Measurements from ENCODE around the gene PLEKHG4. TPM values are rescaled to one million over a fixed set of nuclear protein-coding genes. Genes with fewer than 3 reads are reported as not detected.

PLEKHG4 gene
- total RNA-seq, 1 experiment from 2014 or later: 38.5 TPM

GRCh38 chr16:67286441-67287235 is 7.3 kb downstream of the PLEKHG4 start:
- no peaks in the 10 kb centered on the region for H3K27me3 ChIP-seq (ENCODE audit: insufficient read depth, low read length)
- DNase-seq (ENCODE audit: low read depth, low spot score) (no peak), ATAC-seq (no peak)
- peaks cover 3 to 5% of the 10 kb centered on the region in 2 experiments; a peak in 2 of 4 replicates for H3K36me3 ChIP-seq (ENCODE audit: control insufficient read depth in 1 of 2, insufficient read depth in 2 of 2, low read length in 2 of 2)
- H3K9me3 ChIP-seq (ENCODE audit: control insufficient read depth in 1 of 2, insufficient read depth in 1 of 2, low read depth in 1 of 2, low read length in 2 of 2): no peaks in the 10 kb centered on the region
- H2AFZ ChIP-seq (ENCODE audit: low read depth, low read length, poor library complexity, severe bottlenecking): no peak overlapping the region
- BruUV-seq (replicated peaks): no TSS peak
- ChIA-PET POLR2A (no interaction called here), CTCF (no interaction called here), RAD21 (ENCODE audit: low non-redundant PET in 1 of 2, low total read pairs in 2 of 2, uncharacterized antibody in 2 of 2, unreplicated experiment in 2 of 2) (no interaction called here)
- intact Hi-C loops (cut with micrococcal nuclease): no loop called here
- no peak overlapping the region for H3K9ac ChIP-seq (ENCODE audit: low read length)
- TF ChIP-seq ATF3 (IDR thresholded peaks at IDR 0.05) (no peak), MAX (IDR thresholded peaks at IDR 0.05) (no peak), TCF7L2 (IDR thresholded peaks at IDR 0.05; ENCODE audit: borderline replicate concordance, extremely low read depth, insufficient read depth, insufficient read length) (no peak), YY1 (IDR thresholded peaks at IDR 0.05; ENCODE audit: extremely low read depth, insufficient replicate concordance, low read depth, low read length) (no peak), EGR1 (IDR thresholded peaks at IDR 0.05; ENCODE audit: low read depth) (no peak), SIN3A (IDR thresholded peaks at IDR 0.05; ENCODE audit: low read depth) (no peak), SRF (IDR thresholded peaks at IDR 0.05; ENCODE audit: low read depth) (no peak)
- H4K20me1 ChIP-seq (ENCODE audit: insufficient read depth): no peaks in the 10 kb centered on the region
- no peaks in the 10 kb centered on the region for H3K79me2 ChIP-seq (ENCODE audit: insufficient read depth, low read length)
- H3K4me2 ChIP-seq (ENCODE audit: low read length): no peak overlapping the region
- no peaks in the 10 kb centered on the region for H3K9me2 ChIP-seq (ENCODE audit: insufficient read depth)
- H3K4me1 ChIP-seq (ENCODE audit: control insufficient read depth in 1 of 2, insufficient read depth in 2 of 2, low read length in 2 of 2): peaks cover 3 to 20% of the 10 kb centered on the region in 2 experiments; a peak in 3 of 4 replicates
- no peak overlapping the region for H3K4me3 ChIP-seq (replicated peaks in 1 of 2; ENCODE audit: low read depth in 1 of 2, low read length in 2 of 2)
- H3K27ac ChIP-seq (ENCODE audit: low read depth, low read length): no peak overlapping the region

- H3K9me3 ChIP-seq (ENCODE audit: control insufficient read depth in 1 of 2, insufficient read depth in 1 of 2, low read depth in 1 of 2, low read length in 2 of 2): no peaks in the 10 kb centered on the region
- intact Hi-C loops (cut with micrococcal nuclease): no loop called here
- H3K27me3 ChIP-seq (ENCODE audit: insufficient read depth, low read length): no peaks in the 10 kb centered on the region
- no peaks in the 10 kb centered on the region for H3K79me2 ChIP-seq (ENCODE audit: insufficient read depth, low read length)
- H3K36me3 ChIP-seq (ENCODE audit: control insufficient read depth in 1 of 2, insufficient read depth in 2 of 2, low read length in 2 of 2): no peaks in the 10 kb centered on the region; a peak in 1 of 4 replicates
- no peaks in the 10 kb centered on the region for H4K20me1 ChIP-seq (ENCODE audit: insufficient read depth)
- no peak overlapping the region for H3K4me3 ChIP-seq (replicated peaks in 1 of 2; ENCODE audit: low read depth in 1 of 2, low read length in 2 of 2)
- no peaks in the 10 kb centered on the region for H3K9me2 ChIP-seq (ENCODE audit: insufficient read depth)
- H2AFZ ChIP-seq (ENCODE audit: low read depth, low read length, poor library complexity, severe bottlenecking): no peak overlapping the region
- DNase-seq (ENCODE audit: low read depth, low spot score): no peak
- CTCF ChIA-PET: no interaction called here
- no TSS peak for BruUV-seq (replicated peaks)
- no peak overlapping the region for H3K4me2 ChIP-seq (ENCODE audit: low read length)
- POLR2A ChIA-PET: no interaction called here
- no peak overlapping the region for H3K27ac ChIP-seq (ENCODE audit: low read depth, low read length)
- RAD21 ChIA-PET (ENCODE audit: low non-redundant PET in 1 of 2, low total read pairs in 2 of 2, uncharacterized antibody in 2 of 2, unreplicated experiment in 2 of 2): no interaction called here
- ATAC-seq: no peak
- H3K9ac ChIP-seq (ENCODE audit: low read length): no peak overlapping the region
- peaks cover 3 to 20% of the 10 kb centered on the region in 2 experiments; a peak in 3 of 4 replicates for H3K4me1 ChIP-seq (ENCODE audit: control insufficient read depth in 1 of 2, insufficient read depth in 2 of 2, low read length in 2 of 2)
- TF ChIP-seq ZBTB33 (IDR thresholded peaks at IDR 0.05; ENCODE audit: extremely low read depth, insufficient replicate concordance, low read length) (no peak), FOSL1 (IDR thresholded peaks at IDR 0.05; ENCODE audit: low read depth) (no peak), ELF1 (IDR thresholded peaks at IDR 0.05; ENCODE audit: borderline replicate concordance, low read depth) (no peak), EZH2 (IDR thresholded peaks at IDR 0.05) (no peak), REST (IDR thresholded peaks at IDR 0.05; ENCODE audit: low read depth) (no peak), POLR2AphosphoS5 (IDR thresholded peaks at IDR 0.05; ENCODE audit: low read depth, low read length) (no peak)
Measured at GRCh38 chr16:67287960-67288359, 8.6 kb downstream of the PLEKHG4 start.

Measured in HCT116 (cell line).